ENCODE results near the gene JARID2. TPM values are rescaled to one million over a fixed set of nuclear protein-coding genes. Genes with fewer than 3 reads are reported as not detected.

The JARID2 gene
- total RNA-seq, 1 donor from 2014 or later, result 24.2 TPM

- H3K4me3 ChIP-seq (ENCODE audit: insufficient read depth, low read depth, low read length), result no peak overlapping the region
- H3K27me3 ChIP-seq (ENCODE audit: insufficient read depth, low read length), result no peaks in the 10 kb centered on the region
- H4K20me1 ChIP-seq (ENCODE audit: insufficient read depth, low read length), result peaks cover 96% of the 10 kb centered on the region
- no peak for TF ChIP-seq EZH2 (IDR thresholded peaks at IDR 0.05; ENCODE audit: insufficient read depth, low read length)
- TF ChIP-seq, protein P1, sequence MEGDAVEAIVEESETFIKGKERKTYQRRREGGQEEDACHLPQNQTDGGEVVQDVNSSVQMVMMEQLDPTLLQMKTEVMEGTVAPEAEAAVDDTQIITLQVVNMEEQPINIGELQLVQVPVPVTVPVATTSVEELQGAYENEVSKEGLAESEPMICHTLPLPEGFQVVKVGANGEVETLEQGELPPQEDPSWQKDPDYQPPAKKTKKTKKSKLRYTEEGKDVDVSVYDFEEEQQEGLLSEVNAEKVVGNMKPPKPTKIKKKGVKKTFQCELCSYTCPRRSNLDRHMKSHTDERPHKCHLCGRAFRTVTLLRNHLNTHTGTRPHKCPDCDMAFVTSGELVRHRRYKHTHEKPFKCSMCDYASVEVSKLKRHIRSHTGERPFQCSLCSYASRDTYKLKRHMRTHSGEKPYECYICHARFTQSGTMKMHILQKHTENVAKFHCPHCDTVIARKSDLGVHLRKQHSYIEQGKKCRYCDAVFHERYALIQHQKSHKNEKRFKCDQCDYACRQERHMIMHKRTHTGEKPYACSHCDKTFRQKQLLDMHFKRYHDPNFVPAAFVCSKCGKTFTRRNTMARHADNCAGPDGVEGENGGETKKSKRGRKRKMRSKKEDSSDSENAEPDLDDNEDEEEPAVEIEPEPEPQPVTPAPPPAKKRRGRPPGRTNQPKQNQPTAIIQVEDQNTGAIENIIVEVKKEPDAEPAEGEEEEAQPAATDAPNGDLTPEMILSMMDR (IDR thresholded peaks at IDR 0.05; ENCODE audit: insufficient read depth, low read depth, low read length), result no peak
- H2AFZ ChIP-seq (ENCODE audit: low read depth, low read length), result no peak overlapping the region
- H3K4me1 Mint-ChIP-seq (ENCODE audit: low read depth, unreplicated experiment), result peaks cover 49% of the 10 kb centered on the region
- H3K4me3 Mint-ChIP-seq (ENCODE audit: unreplicated experiment), result no peak overlapping the region
- FAIRE-seq (no peak), DNase-seq (ENCODE audit: low read depth) (no peak)
- peaks cover 17% of the 10 kb centered on the region for H3K4me1 ChIP-seq (ENCODE audit: insufficient read depth, low read length)
- no peaks in the 10 kb centered on the region for H3K9me3 ChIP-seq (ENCODE audit: insufficient read depth, low read depth, low read length)
- no peaks in the 10 kb centered on the region for H3K27me3 Mint-ChIP-seq (ENCODE audit: low read depth, unreplicated experiment)
- peaks cover 98% of the 10 kb centered on the region for H3K79me2 ChIP-seq (ENCODE audit: insufficient read depth, low read length)
- H3K36me3 ChIP-seq (ENCODE audit: insufficient read depth, low read length), result no peaks in the 10 kb centered on the region
- H3K36me3 Mint-ChIP-seq (ENCODE audit: low read depth, unreplicated experiment), result no peaks in the 10 kb centered on the region
- H3K27ac ChIP-seq (ENCODE audit: low read depth, low read length), result no peak overlapping the region
- no peak overlapping the region for H3K9ac ChIP-seq (ENCODE audit: low read length)
- H3K9me3 Mint-ChIP-seq (ENCODE audit: unreplicated experiment), result no peaks in the 10 kb centered on the region
- peak overlapping the region; percentile 77 for H3K27ac Mint-ChIP-seq (ENCODE audit: unreplicated experiment)
- H3K4me2 ChIP-seq (ENCODE audit: low read length), result no peak overlapping the region
Observed at GRCh38 chr6:15355683-15356099, 109.8 kb downstream of the JARID2 start.

- no peak overlapping the region for H3K4me3 ChIP-seq (ENCODE audit: insufficient read depth, low read depth, low read length)
- peaks cover 17% of the 10 kb centered on the region for H3K4me1 ChIP-seq (ENCODE audit: insufficient read depth, low read length)
- H3K27ac Mint-ChIP-seq (ENCODE audit: unreplicated experiment), result peak overlapping the region; percentile 77
- no peaks in the 10 kb centered on the region for H3K27me3 ChIP-seq (ENCODE audit: insufficient read depth, low read length)
- no peaks in the 10 kb centered on the region for H3K36me3 ChIP-seq (ENCODE audit: insufficient read depth, low read length)
- no peak overlapping the region for H3K4me3 Mint-ChIP-seq (ENCODE audit: unreplicated experiment)
- H3K9me3 ChIP-seq (ENCODE audit: insufficient read depth, low read depth, low read length), result no peaks in the 10 kb centered on the region
- H3K4me1 Mint-ChIP-seq (ENCODE audit: low read depth, unreplicated experiment), result peaks cover 49% of the 10 kb centered on the region
- DNase-seq (ENCODE audit: low read depth) (no peak), FAIRE-seq (no peak)
- H3K27me3 Mint-ChIP-seq (ENCODE audit: low read depth, unreplicated experiment), result no peaks in the 10 kb centered on the region
- peaks cover 98% of the 10 kb centered on the region for H3K79me2 ChIP-seq (ENCODE audit: insufficient read depth, low read length)
- H2AFZ ChIP-seq (ENCODE audit: low read depth, low read length), result no peak overlapping the region
- no peak overlapping the region for H3K9ac ChIP-seq (ENCODE audit: low read length)
- no peak for TF ChIP-seq EZH2 (IDR thresholded peaks at IDR 0.05; ENCODE audit: insufficient read depth, low read length)
- TF ChIP-seq, protein P1 (IDR thresholded peaks at IDR 0.05; ENCODE audit: insufficient read depth, low read depth, low read length), result no peak
- H3K4me2 ChIP-seq (ENCODE audit: low read length), result no peak overlapping the region
- no peak overlapping the region for H3K27ac ChIP-seq (ENCODE audit: low read depth, low read length)
- peaks cover 96% of the 10 kb centered on the region for H4K20me1 ChIP-seq (ENCODE audit: insufficient read depth, low read length)
- no peaks in the 10 kb centered on the region for H3K36me3 Mint-ChIP-seq (ENCODE audit: low read depth, unreplicated experiment)
- H3K9me3 Mint-ChIP-seq (ENCODE audit: unreplicated experiment), result no peaks in the 10 kb centered on the region
Observed at GRCh38 chr6:15356179-15356578, 110.3 kb downstream of the JARID2 start.

GRCh38 chr6:15356937-15357336 lies 111.1 kb downstream of the JARID2 start:
- TF ChIP-seq EZH2 (IDR thresholded peaks at IDR 0.05; ENCODE audit: insufficient read depth, low read length), result no peak
- TF ChIP-seq, protein P1 (IDR thresholded peaks at IDR 0.05; ENCODE audit: insufficient read depth, low read depth, low read length), result no peak
- Histone ChIP-seq H3K9ac (ENCODE audit: low read length) (no peak overlapping the region), H4K20me1 (ENCODE audit: insufficient read depth, low read length) (peaks cover 96% of the 10 kb centered on the region), H3K4me3 (ENCODE audit: insufficient read depth, low read depth, low read length) (no peak overlapping the region), H2AFZ (ENCODE audit: low read depth, low read length) (no peak overlapping the region), H3K4me2 (ENCODE audit: low read length) (no peak overlapping the region), H3K79me2 (ENCODE audit: insufficient read depth, low read length) (peaks cover 98% of the 10 kb centered on the region), H3K36me3 (ENCODE audit: insufficient read depth, low read length) (no peaks in the 10 kb centered on the region), H3K9me3 (ENCODE audit: insufficient read depth, low read depth, low read length) (no peaks in the 10 kb centered on the region), H3K27me3 (ENCODE audit: insufficient read depth, low read length) (no peaks in the 10 kb centered on the region), H3K4me1 (ENCODE audit: insufficient read depth, low read length) (peaks cover 11% of the 10 kb centered on the region), H3K27ac (ENCODE audit: low read depth, low read length) (no peak overlapping the region)
- FAIRE-seq (no peak), DNase-seq (ENCODE audit: low read depth) (no peak)
- H3K4me3 Mint-ChIP-seq (ENCODE audit: unreplicated experiment), result no peak overlapping the region
- peaks cover 47% of the 10 kb centered on the region for H3K4me1 Mint-ChIP-seq (ENCODE audit: low read depth, unreplicated experiment)
- no peaks in the 10 kb centered on the region for H3K9me3 Mint-ChIP-seq (ENCODE audit: unreplicated experiment)
- H3K27me3 Mint-ChIP-seq (ENCODE audit: low read depth, unreplicated experiment), result no peaks in the 10 kb centered on the region
- no peak overlapping the region for H3K27ac Mint-ChIP-seq (ENCODE audit: unreplicated experiment)
- H3K36me3 Mint-ChIP-seq (ENCODE audit: low read depth, unreplicated experiment), result no peaks in the 10 kb centered on the region
